Measurements from ENCODE around the gene PNKD. TPM values are rescaled to one million over a fixed set of nuclear protein-coding genes. Genes with fewer than 3 reads are reported as not detected.

PNKD gene
- total and polyA plus RNA-seq, 9 donors, result 23.3 to 74.5 (median 48.1) TPM

DNA sequence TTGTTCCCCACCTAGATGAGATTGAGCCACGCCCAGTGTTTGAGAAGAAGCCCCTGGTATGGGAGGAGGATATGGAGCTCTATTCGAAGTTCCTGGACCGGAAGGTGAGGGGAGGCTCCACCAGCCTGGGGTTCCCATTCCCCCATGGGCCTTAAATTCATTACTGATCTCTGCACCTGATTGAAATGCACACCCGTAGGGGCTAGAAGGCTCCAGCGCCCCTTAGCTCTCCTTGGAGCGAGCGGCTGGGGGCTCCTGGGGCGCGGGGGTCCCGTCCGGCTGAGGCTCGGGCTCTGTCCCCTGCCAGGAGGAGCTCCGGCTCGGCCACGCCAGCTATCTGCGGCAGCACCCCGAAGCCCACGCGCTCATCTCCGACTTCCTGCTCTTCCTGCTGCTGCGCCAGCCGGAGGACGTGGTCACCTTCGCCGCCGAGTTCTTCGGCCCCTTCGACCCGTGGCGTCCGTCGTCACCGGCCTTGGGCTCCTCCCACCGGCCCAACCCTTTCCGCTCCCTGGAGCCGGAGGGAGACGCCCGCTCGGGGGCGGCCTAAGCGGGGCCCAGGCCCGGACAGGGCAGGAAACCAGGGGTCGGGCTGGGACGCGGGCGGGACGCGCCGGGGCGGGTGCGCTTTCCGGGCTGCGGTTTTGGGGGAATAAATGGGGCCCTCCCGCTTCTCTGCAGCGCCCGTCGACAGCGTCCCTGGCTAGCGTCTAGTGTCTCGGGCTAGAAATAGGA lies 97.3 kb downstream of the PNKD start:
- H3K36me3 ChIP-seq, result no peaks in the 10 kb centered on the region
- H3K27me3 ChIP-seq, result no peaks in the 10 kb centered on the region
- WGBS, 3 donors, result 5 to 9% (median 6%) methylated on average over 44 to 60 of the region's 60 CpGs
- H3K9me3 ChIP-seq, result no peaks in the 10 kb centered on the region
- peak overlapping the region; percentile 53 for H3K4me3 ChIP-seq
- H3K4me1 ChIP-seq (ENCODE audit: insufficient read depth), result peaks cover 4% of the 10 kb centered on the region
- TF ChIP-seq, protein P1, sequence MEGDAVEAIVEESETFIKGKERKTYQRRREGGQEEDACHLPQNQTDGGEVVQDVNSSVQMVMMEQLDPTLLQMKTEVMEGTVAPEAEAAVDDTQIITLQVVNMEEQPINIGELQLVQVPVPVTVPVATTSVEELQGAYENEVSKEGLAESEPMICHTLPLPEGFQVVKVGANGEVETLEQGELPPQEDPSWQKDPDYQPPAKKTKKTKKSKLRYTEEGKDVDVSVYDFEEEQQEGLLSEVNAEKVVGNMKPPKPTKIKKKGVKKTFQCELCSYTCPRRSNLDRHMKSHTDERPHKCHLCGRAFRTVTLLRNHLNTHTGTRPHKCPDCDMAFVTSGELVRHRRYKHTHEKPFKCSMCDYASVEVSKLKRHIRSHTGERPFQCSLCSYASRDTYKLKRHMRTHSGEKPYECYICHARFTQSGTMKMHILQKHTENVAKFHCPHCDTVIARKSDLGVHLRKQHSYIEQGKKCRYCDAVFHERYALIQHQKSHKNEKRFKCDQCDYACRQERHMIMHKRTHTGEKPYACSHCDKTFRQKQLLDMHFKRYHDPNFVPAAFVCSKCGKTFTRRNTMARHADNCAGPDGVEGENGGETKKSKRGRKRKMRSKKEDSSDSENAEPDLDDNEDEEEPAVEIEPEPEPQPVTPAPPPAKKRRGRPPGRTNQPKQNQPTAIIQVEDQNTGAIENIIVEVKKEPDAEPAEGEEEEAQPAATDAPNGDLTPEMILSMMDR (IDR thresholded peaks at IDR 0.05), result no peak
- TF ChIP-seq POLR2A (IDR thresholded peaks at IDR 0.05) (peak; percentile 89), EP300 (IDR thresholded peaks at IDR 0.05) (no peak)
- peak overlapping the region; percentile 34 to 90 for H3K27ac ChIP-seq
- intact Hi-C loops (cut with DNase I), result no loop called here
- DNase-seq, result peak; percentile 88 to 91 (median 89)

DNA sequence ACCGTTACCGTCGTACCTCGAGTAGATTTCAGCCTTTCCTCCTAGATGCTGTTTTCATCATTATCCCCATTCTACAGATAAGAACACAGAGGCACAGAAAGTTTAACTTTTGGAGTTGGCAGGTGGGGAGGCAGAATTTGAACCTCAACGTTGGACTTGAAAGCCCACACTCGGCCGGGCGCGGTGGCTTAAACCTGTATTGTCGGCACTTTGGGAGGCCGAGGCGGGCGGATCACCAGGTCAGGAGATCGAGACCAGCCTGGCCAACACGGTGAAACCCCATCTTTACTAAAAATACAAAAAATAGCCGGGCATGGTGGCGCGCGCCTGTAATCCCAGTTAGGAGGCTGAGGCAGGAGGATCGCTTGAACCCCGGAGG lies 97.8 kb downstream of the PNKD start:
- H3K4me3 ChIP-seq, result peak overlapping the region; percentile 53
- intact Hi-C loops (cut with DNase I), result no loop called here
- peak in 3 of 5 donors; percentile 31 to 51 (median 49) for DNase-seq
- no peaks in the 10 kb centered on the region for H3K27me3 ChIP-seq
- TF ChIP-seq, protein P1 (IDR thresholded peaks at IDR 0.05), result no peak
- TF ChIP-seq POLR2A (IDR thresholded peaks at IDR 0.05) (no peak), EP300 (IDR thresholded peaks at IDR 0.05) (no peak)
- no peaks in the 10 kb centered on the region for H3K9me3 ChIP-seq
- WGBS, 3 donors, result 43 to 54% (median 50%) methylated on average over 21 of the region's 21 CpGs
- H3K4me1 ChIP-seq (ENCODE audit: insufficient read depth), result peaks cover 4% of the 10 kb centered on the region
- peak overlapping the region; percentile 34 to 90 for H3K27ac ChIP-seq
- H3K36me3 ChIP-seq, result no peaks in the 10 kb centered on the region

DNA sequence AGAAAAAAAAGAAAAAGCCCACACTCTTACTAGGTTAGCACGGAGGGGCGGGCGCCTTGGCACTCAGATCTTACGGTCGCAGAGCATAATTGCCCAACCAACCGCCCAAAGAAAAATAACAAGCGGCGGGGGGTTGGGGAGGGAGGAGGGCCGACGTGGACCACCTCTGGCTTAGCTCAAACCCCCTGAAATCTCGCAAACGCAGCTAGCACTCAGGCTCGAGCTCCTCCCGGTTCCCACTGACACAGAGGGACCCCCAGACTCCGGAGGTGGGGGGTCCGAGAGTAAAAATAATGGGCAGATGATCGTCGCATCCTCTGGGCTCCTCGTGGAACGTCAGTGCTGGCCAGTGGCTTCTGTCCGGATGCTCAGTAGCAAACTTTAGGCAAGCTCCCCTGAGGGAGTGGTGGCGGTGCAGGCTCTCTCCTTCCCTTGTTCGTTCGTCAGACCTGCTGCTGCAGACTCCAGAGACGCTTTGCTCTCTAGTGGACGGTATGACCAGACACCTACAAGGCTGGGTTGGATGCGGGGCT lies 98.4 kb downstream of the PNKD start:
- peak overlapping the region; percentile 53 for H3K4me3 ChIP-seq
- H3K27ac ChIP-seq, result peak overlapping the region; percentile 60 to 90
- 10 to 17% (median 15%) methylated on average over 27 of the region's 27 CpGs for WGBS, 3 donors
- no peaks in the 10 kb centered on the region for H3K9me3 ChIP-seq
- no peaks in the 10 kb centered on the region for H3K36me3 ChIP-seq
- intact Hi-C loops (cut with DNase I), result no loop called here
- no peaks in the 10 kb centered on the region for H3K27me3 ChIP-seq
- DNase-seq, result peak; percentile 59 to 73 (median 67)
- H3K4me1 ChIP-seq (ENCODE audit: insufficient read depth), result peaks cover 4% of the 10 kb centered on the region
- TF ChIP-seq, protein P1 (IDR thresholded peaks at IDR 0.05), result peak in 2 of 3 donors; percentile 5 to 26
- TF ChIP-seq POLR2A (IDR thresholded peaks at IDR 0.05), result no peak

DNA sequence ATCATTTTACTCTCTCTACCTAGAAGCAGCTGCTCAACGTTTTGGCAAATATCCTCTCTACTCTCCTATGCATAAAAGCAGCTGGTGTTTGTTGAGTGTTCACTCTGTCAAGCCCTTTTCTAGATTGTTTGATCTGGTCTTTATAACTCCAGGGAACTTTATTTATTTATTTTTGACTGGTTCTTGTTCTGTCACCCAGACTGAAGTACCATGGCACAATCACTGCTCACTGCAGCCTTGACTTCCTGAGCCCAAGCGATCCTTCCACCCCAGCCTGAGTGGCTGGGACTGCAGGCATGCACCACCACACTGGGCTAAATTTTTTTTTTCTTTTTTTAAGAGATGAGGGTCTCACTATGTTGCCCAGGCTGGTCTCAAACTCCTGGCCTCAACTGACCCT lies 99.0 kb downstream of the PNKD start:
- Histone ChIP-seq H3K4me3 (no peak overlapping the region), H3K36me3 (no peaks in the 10 kb centered on the region), H3K4me1 (ENCODE audit: insufficient read depth) (peaks cover 4% of the 10 kb centered on the region), H3K27me3 (no peaks in the 10 kb centered on the region), H3K27ac (peak overlapping the region in 1 of 2 donors; percentile 90), H3K9me3 (no peaks in the 10 kb centered on the region)
- intact Hi-C loops (cut with DNase I), result no loop called here
- DNase-seq, result no peak
- TF ChIP-seq EP300 (IDR thresholded peaks at IDR 0.05), result no peak
- 41 to 48% (median 45%) methylated on average over 2 of the region's 2 CpGs for WGBS, 3 donors
